ENCODE data around the gene TBC1D12. TPM values are rescaled to one million over a fixed set of nuclear protein-coding genes. Genes with fewer than 3 reads are reported as not detected.

The TBC1D12 gene
- total and polyA plus RNA-seq, 2 donors (not counting 3 experiments of a cell fraction or from before 2014, with no cell fraction given), result 2.9 to 7.3 TPM

- no peaks in the 10 kb centered on the region for H3K79me2 ChIP-seq (ENCODE audit: control insufficient read depth, insufficient read depth, low read length)
- no peak for DNase-seq (ENCODE audit: low read depth, low spot score)
- no peak overlapping the region for H2AFZ ChIP-seq (ENCODE audit: low read depth, low read length)
- H3K36me3 ChIP-seq (ENCODE audit: control insufficient read depth in 2 of 2, extremely low read depth in 1 of 2, insufficient read depth in 2 of 2, low read length in 2 of 2), result no peaks in the 10 kb centered on the region
- no peak for TF ChIP-seq POLR2AphosphoS5 (IDR thresholded peaks at IDR 0.05; ENCODE audit: insufficient read depth, low read depth, low read length)
- TF ChIP-seq GATA2 (IDR thresholded peaks at IDR 0.05; ENCODE audit: insufficient read depth, insufficient read length, low read depth, low read length), result no peak
- no peak for TF ChIP-seq MYC (IDR thresholded peaks at IDR 0.05; ENCODE audit: low read depth, low read length)
- TF ChIP-seq JUN (IDR thresholded peaks at IDR 0.05; ENCODE audit: borderline replicate concordance, insufficient read depth, insufficient read length, low read depth), result no peak
- TF ChIP-seq EZH2 (IDR thresholded peaks at IDR 0.05; ENCODE audit: borderline replicate concordance, low read depth, low read length, severe bottlenecking), result no peak
- no peak for TF ChIP-seq MAX (IDR thresholded peaks at IDR 0.05; ENCODE audit: insufficient read depth, insufficient read length)
- no peak for TF ChIP-seq CTCF (IDR thresholded peaks at IDR 0.05; ENCODE audit: extremely low read depth in 1 of 2, insufficient read depth in 1 of 2, low read depth in 1 of 2, low read length in 2 of 2)
- TF ChIP-seq FOS (IDR thresholded peaks at IDR 0.05; ENCODE audit: borderline replicate concordance, insufficient read depth, low read length), result no peak
- no peak for TF ChIP-seq POLR2A (IDR thresholded peaks at IDR 0.05; ENCODE audit: low read depth, low read length)
- no peak overlapping the region for H3K4me3 ChIP-seq (replicated peaks in 1 of 3; ENCODE audit: insufficient read depth in 1 of 3, low read depth in 1 of 3, low read length in 3 of 3)
- FAIRE-seq, result no peak
- no peak overlapping the region for H3K4me2 ChIP-seq (ENCODE audit: insufficient read depth, low read length)
- H3K27me3 ChIP-seq (ENCODE audit: control insufficient read depth in 2 of 2, insufficient read depth in 2 of 2, low read length in 2 of 2), result no peaks in the 10 kb centered on the region
- BruUV-seq (replicated peaks), result no TSS peak
- dilution Hi-C loops (cut with MboI; ENCODE audit: extremely low pct_ligation_motif_present, low sequenced_read_pairs), result no loop called here
- ChIA-PET CTCF (interaction anchor here (1.7 kb wide), 1 partner anchor 15 kb away, joined by 7 read pairs; no protein-coding TSS in a partner anchor), POLR2A (interaction anchor here (0.8 kb wide), 1 partner anchor 127 kb away, joined by 3 read pairs; no protein-coding TSS in a partner anchor)
- H3K27ac ChIP-seq (ENCODE audit: insufficient read depth, low read depth, low read length), result no peak overlapping the region
- H3K9me3 ChIP-seq (replicated peaks; ENCODE audit: control insufficient read depth, insufficient read depth, low read length), result no peaks in the 10 kb centered on the region
- intact Hi-C loops (cut with micrococcal nuclease), result no loop called here
- no peak overlapping the region for H3K9ac ChIP-seq (replicated peaks; ENCODE audit: extremely low read depth, insufficient read depth, low read length)
- no peaks in the 10 kb centered on the region for H3K9me1 ChIP-seq (replicated peaks; ENCODE audit: control insufficient read depth, extremely low read depth, insufficient read depth, low read length)
- no peaks in the 10 kb centered on the region for H3K4me1 ChIP-seq (ENCODE audit: control insufficient read depth, extremely low read depth, insufficient read depth, low read length)
- H4K20me1 ChIP-seq (replicated peaks; ENCODE audit: control insufficient read depth, extremely low read depth, insufficient read depth, low read length), result no peaks in the 10 kb centered on the region
Measured at GRCh38 chr10:94459385-94459784, 57.0 kb downstream of the TBC1D12 start.

Measured in endothelial cell of umbilical vein (primary cell).